GM23248 (cell line): ENCODE data around the gene AFP.

Source experiments
- EZH2 ChIP-seq: fragments of 200-600 bp; sonication (generic); IDR thresholded peaks from 2 replicates; pipeline ENCODE4 v1.6.1; 2018; ENCODE audit warnings: antibody characterized with exemption, mild to moderate bottlenecking; ENCODE audit not compliant: insufficient read depth, poor library complexity, severe bottlenecking
- EZH2phosphoT487 ChIP-seq: fragments of 200-600 bp; sonication (generic); IDR thresholded peaks from 2 replicates; pipeline ENCODE4 v1.6.1; 2018; ENCODE audit warnings: antibody characterized with exemption, moderate library complexity, mild to moderate bottlenecking, low read depth; ENCODE audit not compliant: insufficient read depth

DNA sequence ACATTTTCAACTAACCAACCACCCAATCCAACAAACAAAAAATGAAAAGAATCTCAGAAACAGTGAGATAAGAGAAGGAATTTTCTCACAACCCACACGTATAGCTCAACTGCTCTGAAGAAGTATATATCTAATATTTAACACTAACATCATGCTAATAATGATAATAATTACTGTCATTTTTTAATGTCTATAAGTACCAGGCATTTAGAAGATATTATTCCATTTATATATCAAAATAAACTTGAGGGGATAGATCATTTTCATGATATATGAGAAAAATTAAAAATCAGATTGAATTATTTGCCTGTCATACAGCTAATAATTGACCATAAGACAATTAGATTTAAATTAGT, 4.2 kb upstream of the AFP start:
- TF ChIP-seq EZH2 (no peak), EZH2phosphoT487 (no peak)
